HG02571 (cell line): ENCODE results near the gene NPAS3.

Experiments used
- ATAC-seq: cut with Tn5 transposase; IDR thresholded peaks from one replicate; pipeline ENCODE4 v1.9.1; 2021; ENCODE audit warnings: mild to moderate bottlenecking, moderate library complexity; ENCODE audit not compliant: unreplicated experiment

The NPAS3 gene

DNA sequence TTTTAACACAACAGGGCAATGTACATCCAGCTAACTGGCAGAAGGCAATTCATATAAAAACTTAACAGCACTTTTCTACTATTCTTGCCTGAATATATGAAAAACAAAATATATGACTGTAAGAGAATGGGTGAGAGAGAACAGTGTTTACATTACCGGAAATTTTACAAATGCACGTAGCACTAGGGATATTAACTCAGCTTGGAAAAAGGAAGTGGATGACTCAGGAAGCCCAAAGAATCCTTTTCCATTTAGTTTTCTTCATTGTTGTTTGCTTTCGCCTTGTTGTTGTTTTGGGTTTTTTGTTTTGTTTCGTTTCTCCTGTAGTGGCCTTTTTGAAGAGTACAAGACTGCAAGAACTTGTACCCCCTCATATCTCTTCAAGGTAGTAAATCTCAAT, 716.7 kb downstream of the NPAS3 start:
- no peak for ATAC-seq

- ATAC-seq, result no peak
Observed at GRCh38 chr14:33657476-33657875, 718.8 kb downstream of the NPAS3 start.

- ATAC-seq, result no peak
Observed at GRCh38 chr14:33660248-33660647, 721.6 kb downstream of the NPAS3 start.

- ATAC-seq, result no peak
Observed at GRCh38 chr14:33661101-33661500, 722.4 kb downstream of the NPAS3 start.

DNA sequence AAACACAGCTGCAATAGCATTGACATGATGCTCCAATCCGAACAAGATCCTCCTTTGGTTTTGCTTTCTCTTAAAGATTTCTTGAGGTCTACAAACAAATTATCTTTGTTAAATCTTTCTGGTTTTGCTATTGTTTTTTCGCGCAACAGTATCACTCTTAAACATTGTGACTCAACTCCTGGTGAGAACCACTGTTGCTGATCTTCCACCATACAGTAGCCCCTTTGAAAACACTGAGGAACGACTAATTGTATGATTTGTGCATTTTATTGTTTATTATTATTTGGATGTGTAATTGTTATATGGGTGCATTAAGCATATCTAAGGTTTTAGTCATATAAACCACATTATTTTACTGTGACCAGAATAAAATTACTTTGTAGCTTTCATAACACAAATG, 729.4 kb downstream of the NPAS3 start:
- ATAC-seq, result no peak

- no peak for ATAC-seq
Observed at GRCh38 chr14:33669111-33669510, 730.4 kb downstream of the NPAS3 start.

DNA sequence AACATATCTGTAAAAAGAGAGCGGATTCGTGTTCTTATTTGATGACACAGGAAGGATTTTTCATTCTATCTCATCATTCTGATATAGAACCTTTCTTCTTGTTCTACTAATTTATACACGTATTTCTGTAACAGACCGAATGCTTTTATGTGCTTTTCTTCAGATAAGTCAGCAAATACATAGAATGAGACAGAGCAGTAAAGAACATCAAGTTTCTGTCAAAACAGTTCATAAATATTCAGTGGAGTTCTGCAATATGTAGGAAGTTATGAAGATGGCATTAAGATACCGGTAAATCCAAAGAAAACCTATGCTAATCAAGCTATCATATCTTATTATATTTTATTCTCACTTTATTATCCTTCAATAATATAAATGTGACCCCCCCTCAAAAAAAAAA, 731.6 kb downstream of the NPAS3 start:
- ATAC-seq, result no peak

DNA sequence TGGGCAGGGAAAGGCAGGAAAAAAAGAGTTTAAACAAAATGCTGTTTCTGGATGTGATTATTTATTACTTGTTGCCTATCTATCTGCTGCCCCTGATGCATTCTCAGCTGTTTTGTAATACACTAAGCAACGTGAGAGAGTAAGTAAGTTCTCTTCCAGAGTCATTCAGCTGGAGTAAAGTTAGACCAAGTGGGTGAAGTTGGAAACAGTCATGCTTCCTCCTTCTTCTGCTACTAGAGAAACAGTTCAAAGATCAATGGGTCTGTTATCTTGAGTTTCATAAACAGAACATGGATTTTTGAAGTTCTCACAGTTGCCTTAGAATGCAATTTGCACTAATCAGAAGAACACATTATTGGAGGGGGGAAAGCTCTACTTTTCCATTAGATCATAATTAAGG, 732.9 kb downstream of the NPAS3 start:
- ATAC-seq, result no peak

DNA sequence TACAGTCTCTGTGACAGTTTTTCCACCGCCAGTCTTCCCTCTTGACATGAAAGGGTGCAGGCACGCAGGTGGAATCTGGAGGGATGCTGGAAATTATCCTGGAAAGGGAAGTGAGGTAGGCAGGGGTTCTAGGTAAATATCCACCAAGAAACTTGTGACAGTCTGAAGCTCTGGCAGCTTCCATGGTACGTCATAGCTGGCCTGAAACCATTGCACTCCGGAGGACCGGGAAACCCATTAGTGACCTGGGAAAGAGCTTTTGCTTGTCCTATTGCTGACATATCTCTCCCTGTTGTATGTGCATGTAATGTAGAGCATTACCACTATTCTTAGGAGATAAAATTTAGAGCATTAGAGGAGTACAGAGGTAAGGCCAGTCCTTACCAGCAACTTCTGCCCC, 736.2 kb downstream of the NPAS3 start:
- no peak for ATAC-seq

DNA sequence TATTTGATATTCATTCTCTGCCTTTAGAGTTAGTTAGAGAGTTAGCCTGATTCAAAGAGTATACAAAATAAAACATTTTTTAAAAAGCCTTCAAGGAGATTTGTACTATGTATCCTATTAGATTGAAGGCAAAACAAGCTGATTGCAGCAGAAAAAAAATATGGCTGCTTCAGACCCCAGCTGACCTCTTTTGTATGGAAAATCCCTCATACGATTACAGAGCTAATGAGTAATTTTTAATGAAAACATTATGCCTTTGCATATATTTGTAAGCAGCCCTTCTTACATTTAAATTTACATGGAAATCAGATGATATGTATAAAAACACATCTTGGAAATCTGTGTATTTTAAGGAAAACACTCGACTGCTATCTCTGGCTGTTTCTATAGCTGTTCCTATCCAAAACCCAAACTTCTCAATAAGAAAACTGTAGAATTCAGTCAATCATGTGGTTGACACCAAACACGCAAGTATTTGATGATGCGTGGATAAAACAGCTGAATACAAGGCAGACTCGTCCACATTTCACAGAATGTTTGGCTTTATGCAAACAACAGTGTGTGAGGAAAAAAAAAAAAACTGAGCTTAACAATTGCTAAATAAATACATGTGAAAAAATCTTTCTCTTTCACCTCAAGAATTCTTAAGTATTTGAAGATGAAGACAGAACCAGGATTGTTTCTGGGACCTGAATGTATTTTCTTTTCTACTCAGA, 736.9 kb downstream of the NPAS3 start:
- ATAC-seq, result no peak

DNA sequence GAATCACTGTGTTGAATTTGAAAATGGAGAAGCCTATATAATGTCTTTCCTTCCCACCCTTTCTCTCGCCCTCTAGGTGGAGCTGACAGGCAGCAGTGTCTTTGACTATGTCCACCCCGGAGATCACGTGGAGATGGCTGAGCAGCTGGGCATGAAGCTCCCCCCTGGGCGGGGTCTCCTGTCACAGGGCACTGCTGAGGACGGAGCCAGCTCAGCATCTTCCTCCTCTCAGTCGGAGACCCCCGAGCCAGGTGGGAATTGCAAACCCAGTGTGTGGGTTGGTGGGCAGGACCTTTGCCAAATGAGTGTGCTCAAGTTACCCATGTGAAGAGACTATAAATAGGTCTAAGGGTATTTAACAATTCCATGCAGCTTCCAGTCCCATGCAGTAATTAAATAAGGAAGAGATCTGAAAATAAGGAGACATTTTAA, 737.5 kb downstream of the NPAS3 start:
- no peak for ATAC-seq

DNA sequence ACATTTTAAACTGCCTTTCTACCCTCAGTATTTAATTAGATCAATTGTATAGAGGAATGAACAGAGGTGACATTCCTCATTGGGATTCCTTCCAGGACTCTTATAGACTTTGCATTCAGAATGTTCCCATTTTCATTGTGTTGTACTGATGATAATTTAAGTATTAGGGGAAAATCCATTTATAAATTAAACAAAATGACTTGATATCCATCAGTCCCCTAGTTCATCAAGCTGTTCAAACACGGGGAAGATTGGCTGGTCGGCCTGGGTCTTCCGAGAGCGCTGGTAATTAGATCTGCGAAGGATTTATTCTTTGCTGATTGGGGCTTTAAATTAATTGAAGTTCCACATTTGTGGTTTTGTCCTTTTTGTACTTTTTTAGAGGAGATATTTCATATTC, 738.2 kb downstream of the NPAS3 start:
- no peak for ATAC-seq

- no peak for ATAC-seq
Observed at GRCh38 chr14:33678005-33678404, 739.3 kb downstream of the NPAS3 start.

GRCh38 chr14:33679025-33679424, 740.3 kb downstream of the NPAS3 start:
- ATAC-seq, result no peak

DNA sequence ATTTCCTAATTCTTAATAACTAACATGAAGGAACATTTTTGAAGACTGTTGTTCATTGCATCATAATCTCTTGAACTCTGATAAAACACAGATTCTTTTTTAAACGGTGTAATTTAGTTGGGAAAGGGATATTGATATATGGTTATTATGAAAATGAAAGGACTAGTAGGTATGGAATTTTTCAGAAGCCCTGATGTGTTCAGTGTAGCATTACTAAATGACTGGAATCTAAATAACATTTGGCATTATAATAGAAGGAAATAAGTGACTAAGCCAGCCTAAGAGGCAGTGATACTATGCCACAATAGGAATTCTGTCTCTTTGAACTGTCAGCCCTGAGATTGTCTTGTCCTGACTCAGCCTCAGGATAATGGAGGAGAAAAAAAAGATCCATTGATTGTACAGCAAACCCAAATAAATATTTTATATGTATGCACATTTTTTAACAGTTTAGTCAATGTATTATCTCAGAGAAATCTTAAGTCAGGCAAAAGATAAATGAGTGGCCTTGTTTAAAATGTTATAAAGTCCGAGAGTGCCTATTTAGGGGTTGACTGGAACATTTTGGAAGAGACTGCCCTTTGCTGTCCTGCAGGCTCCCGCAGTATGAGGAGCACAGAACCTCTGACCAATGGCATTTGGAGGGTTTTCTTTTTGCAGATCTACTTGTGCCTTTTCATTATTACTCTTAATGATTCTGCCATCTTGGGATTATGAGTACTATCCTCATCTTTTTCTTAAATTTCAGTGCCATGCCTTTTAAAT, 741.0 kb downstream of the NPAS3 start:
- ATAC-seq, result no peak

DNA sequence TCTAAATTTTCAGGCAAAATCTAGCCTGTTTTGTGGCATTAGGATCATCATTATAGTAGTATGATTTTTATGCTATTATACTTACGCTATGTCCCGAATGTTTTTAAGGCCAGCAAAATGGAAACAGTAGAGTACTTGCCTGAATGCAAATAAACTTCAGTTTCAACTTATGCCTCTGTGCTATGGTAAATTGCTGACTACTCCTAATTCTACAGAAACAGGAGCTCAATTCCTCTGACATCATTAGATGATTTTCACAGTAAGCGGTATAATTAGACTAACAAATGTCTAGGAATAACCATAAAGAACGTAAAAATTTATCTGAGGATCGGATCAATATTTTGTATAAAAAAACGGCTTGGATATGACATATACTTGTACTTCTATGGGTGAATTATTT, 742.2 kb downstream of the NPAS3 start:
- no peak for ATAC-seq

GRCh38 chr14:33682760-33683159, 744.1 kb downstream of the NPAS3 start:
- no peak for ATAC-seq

- ATAC-seq, result no peak
Observed at GRCh38 chr14:33685026-33685425, 746.3 kb downstream of the NPAS3 start.

DNA sequence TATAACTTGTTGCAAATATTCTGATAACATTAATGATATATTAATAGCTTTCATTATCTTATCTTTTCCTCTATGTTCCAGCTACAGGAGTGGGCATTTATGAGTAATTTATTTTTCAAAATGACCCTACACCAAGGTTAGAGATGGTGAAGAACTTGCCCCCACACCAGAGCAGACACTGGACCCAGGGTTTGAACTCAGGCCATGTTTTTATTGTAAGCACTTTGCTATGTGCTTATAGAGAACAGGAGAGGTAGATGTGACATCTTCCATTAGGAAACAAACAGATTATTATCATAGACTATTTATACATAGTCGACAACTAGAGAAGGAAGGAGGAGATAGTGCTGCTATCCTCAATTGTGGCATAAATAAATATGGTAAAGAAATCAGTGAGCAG, 747.0 kb downstream of the NPAS3 start:
- no peak for ATAC-seq

DNA sequence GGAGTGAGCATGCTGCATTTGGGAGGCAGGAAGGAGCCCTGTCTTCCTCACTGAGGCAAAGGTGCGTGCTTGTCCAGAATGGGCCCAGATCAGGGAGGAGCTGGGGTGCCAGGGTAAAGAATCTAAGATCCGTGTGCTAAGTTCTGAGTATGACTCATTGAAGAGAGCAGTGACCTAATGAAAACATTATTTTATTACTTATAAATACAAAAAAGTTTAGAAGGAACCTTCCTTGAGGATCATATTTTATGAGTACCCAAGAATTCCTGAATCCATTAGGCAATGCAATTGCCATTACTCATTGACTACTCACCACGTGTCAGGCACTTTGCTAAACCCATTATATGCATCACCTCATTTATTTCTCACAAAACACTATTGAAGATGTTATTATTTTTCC, 747.5 kb downstream of the NPAS3 start:
- ATAC-seq, result no peak

DNA sequence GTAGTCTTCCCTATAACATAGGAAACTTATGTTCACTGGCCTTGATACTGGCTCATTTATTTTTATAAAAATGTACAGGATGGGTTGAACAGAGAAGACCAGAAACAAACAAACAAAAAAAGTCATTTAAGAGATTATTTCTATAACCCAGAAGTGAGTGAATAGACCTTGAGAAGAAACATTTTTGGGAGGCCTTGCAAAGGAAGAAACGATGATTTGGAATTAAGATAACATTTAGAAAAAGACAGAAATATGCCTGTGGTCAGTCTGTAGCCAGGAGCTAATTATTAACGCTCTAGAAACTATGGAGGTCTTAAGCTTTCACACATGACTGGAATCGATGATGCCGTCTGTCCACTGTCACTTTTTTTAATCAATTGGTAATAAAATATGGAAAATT, 748.2 kb downstream of the NPAS3 start:
- no peak for ATAC-seq

DNA sequence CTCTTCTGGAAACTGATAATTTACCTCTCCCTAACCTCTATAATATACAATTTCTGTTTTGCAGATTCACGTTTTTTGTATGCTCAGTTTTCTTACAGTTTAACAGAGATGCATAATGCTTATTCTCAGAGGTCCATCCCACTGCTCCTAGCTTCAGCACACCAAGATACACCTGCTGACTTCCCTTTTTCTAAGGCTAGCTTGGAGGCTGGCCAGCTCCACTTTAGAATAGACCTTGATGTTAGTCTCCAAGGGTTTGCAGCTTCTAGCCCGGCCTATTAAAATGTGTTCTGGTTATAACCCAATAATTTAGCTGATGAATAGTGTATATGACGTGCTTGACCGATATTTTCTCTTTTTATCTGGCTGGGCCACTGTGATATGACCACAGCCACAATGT, 751.0 kb downstream of the NPAS3 start:
- ATAC-seq, result no peak

DNA sequence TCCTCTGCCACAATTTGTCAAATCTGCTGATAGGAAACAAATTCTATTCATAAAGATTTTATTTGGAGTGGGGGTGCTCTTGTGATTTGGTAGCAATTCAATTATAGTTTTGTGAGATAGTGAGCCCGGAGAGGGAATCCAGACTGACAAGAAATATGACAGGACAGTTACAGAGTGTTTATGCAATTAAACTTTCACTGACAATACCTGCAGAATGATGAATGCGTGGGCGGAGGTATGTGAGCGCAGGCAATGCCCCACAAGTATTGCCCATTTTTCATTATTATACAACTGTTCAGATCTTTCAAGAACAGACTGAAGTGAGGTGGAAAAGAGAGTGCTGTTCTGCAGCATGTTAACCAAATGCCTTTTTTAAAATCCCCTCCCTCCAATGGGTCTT, 753.2 kb downstream of the NPAS3 start:
- no peak for ATAC-seq
